ENCODE measurements around the gene GMFB.

The GMFB gene

DNA sequence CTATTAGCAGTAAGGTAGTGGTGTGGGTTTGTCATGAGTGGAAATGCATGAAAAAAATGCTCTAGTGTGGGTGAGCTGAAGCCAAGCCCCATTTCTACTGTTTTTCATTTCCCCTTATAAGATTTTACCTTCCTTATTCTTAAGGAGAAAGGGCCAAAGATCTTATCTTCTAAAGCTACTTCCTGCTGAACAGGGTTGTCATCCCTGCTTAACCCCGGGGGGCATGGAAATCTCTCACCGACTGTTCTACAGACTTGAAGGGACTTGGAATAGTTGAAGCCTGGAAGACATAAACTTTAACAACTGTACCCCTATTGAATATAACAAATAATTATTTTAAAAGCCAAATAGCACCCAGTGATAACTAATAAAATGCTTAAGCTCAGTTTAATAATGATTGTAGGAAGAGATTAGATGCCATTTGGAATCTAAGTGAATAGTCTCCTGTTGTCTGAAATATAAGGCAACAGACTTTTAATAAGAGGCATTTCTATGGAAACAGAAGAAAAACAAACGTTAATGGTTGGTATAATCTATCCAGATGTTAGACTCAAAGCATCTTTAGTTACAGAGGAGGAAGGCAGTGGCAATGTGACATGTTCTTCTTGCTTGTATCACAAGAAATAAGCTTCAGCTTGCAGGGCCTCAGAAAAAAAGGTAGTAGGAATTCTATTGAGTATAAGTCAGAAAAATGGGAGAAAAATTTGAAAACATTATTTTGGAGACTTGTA lies 1.8 kb upstream of the GMFB start:
- no peak for DNase-seq (ENCODE audit: low read depth)

DNA sequence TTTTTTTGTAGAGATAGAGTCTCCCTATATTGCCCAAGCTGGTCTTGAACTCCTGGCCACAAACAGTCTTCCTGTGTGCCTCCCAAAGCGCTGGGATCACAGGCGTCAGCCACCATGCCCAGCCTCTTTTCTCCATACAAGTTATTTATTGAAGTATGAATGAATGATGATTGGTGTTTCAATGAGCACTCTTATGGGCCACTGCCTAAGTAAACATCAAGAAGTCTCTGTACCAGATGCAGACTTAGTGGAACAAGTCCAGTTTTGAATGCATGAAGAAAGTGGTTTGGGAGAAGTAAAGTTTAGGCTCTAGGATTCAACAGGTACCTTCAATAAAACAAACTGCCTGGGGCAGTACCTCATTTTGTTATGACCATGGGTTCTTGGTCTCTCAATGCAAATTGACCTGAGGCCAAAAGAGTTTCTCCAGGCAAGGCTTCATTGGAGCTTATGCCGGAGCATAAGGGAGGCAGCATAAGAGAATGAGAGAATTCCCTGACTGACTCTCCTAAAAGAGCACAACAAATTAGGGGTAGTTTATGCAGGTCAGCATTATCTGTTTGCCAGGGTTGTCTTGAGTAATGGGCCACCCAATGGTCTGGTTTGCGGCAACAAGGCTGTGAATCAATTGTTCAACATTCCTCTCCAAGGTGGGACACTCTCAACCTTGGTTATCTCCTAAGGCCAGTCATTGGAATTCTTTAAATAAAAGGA lies 1.1 kb upstream of the GMFB start:
- DNase-seq (ENCODE audit: low read depth): no peak

DNA sequence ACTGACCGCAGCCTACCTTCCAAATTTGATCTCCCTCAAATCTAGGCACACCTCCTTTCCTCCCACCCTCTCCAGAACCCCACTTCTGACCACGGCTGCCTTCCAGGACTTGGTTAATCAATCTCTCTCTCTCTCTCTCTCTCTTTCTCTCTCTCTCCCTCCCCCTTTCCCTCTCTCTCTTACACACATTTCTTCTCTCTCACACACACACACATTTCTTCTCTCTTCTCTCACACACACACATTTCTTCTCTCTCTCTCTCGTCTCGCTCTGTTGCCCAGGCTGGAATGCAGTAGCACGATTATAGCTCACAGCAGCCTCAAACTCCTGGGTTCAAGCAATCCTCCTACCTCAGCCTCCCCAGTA lies 521 bp upstream of the GMFB start:
- no peak for DNase-seq (ENCODE audit: low read depth)

DNA sequence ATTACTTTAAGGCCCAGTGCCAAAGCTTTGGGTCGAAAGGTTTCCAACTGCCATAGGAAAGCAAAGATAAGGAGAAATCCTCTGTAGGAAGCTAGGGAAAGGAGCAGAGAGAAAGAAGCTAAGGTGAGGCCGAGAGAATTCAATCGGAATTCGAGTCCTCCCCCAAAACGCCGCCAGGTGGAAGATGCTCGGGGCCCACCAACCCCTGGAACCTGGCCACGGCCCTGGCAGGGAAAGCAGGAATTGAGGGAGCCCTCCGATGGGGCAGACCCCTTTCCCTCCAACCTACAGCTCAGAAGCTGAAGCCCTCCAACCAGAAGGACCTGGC lies 498 bp downstream of the GMFB start:
- DNase-seq (ENCODE audit: low read depth): no peak

GRCh38 chr14:54487771-54488170 lies 1.0 kb downstream of the GMFB start:
- no peak for DNase-seq (ENCODE audit: low read depth)

DNA sequence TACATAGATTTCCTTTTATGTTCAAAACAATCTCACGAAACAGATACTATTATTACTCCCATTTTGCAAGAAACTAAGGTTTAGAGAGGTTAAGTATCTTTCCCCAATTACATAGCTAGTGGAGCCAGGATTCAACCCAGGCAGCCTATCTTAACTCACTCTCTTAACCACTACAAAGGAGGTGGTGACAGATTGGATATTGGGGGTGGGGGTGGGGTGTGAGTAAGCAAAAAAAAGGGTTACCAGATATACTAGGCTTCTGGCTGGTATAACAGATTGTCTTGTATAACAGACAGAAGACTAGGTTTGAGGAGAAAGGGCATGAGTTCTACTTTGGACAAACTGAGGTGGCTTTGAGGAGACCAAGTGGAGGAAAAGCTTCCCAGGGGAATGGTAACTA lies 2.1 kb downstream of the GMFB start:
- DNase-seq (ENCODE audit: low read depth): no peak

- no peak for DNase-seq (ENCODE audit: low read depth)
Measured at GRCh38 chr14:54483846-54484245, 4.9 kb downstream of the GMFB start.

GRCh38 chr14:54483073-54483745 lies 5.6 kb downstream of the GMFB start:
- DNase-seq (ENCODE audit: low read depth): no peak

GRCh38 chr14:54481695-54482094 lies 7.1 kb downstream of the GMFB start:
- DNase-seq (ENCODE audit: low read depth): no peak

GRCh38 chr14:54480830-54481562 lies 7.8 kb downstream of the GMFB start:
- DNase-seq (ENCODE audit: low read depth): no peak

DNA sequence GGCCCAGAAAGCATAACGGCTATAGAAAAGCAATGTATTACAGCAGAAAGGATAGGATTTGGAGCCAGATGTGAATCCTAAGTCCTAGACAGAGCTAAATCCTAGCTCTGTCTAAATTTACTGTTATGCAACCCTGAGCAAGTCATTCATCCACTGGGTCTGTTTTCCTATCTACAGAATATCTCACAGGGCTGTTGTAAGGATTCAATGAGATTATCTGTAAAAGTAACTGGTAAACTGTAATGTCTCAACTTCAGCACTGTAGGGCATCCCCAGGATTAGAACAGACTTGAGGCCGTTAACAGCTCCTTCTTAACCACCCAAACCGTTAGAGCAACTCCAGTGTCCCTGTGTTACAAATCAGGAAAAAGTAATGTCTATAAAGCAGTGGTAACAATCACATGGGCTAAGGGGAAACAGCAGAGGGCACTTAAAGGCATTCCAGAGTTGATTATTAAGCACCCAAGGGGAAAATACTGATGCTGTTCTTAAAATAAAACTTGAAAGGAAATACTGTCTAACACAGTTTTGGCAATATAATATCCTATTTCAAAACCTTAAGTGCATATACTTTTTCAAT lies 10.1 kb downstream of the GMFB start:
- DNase-seq (ENCODE audit: low read depth): no peak

- no peak for DNase-seq (ENCODE audit: low read depth)
Measured at GRCh38 chr14:54475911-54476310, 12.9 kb downstream of the GMFB start.

GRCh38 chr14:54475187-54475899 lies 13.4 kb downstream of the GMFB start:
- DNase-seq (ENCODE audit: low read depth): no peak

GRCh38 chr14:54474232-54474793 lies 14.5 kb downstream of the GMFB start:
- DNase-seq (ENCODE audit: low read depth): no peak

GRCh38 chr14:54472315-54472714 lies 16.5 kb downstream of the GMFB start:
- DNase-seq (ENCODE audit: low read depth): no peak

- no peak for DNase-seq (ENCODE audit: low read depth)
Measured at GRCh38 chr14:54471641-54472040, 17.1 kb downstream of the GMFB start.

DNA sequence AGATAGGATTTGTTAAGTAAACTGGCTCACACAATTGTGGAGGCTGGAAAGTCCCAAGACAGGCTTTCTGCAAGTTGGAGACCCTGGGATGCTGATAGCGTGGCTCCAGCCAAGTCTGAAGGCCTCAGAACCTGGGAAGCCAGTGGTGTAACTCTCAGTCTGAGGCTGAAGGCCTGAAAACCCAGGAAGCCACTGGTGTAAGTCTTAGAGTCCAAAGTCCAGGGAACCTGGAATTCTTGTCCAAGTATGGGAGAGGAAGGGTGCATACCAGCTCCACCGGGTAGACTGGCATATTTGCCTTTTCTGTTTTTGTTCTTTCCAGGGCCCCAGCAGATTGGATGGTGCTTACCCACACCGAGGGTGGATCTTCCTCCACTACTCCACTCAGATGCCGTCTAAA lies 18.1 kb downstream of the GMFB start:
- no peak for DNase-seq (ENCODE audit: low read depth)

DNA sequence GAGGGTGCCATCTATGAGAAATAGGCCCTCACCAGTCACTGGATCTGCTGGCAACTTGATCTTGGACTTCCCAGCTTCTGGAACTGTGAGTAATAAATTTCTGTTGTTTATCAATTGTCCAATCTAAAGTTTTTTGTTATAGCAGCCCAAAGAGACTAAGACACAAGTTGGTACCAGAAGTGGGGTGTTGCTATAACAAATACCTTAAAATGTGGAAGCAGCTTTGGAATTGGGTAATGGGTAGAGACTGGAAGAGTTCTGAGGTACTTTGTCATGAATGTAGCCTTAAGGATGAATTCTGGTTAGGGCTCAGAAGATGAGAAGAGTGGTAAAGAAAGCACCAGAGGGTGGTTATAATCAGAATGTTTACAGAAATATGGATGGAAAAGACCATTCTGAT lies 21.5 kb downstream of the GMFB start:
- DNase-seq (ENCODE audit: low read depth): no peak

DNA sequence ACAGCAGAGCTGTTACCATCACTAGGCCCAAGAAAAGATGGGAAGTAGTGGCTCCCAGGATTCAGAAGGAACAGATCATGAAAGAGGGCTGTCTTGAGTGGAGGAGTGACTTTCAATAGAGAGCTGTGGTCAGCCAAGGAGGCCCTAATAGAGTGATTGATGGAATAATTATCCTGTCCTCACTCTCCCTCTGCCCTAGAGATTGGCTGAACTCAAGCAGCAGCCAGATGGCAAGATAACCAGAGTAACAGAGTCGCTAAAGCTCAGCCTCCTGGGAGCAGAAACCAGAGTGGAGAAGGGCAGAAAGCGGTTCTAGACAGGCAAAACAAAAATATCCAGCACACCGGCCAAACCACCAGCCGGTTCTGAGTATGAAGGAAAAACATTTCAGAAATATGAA lies 23.1 kb downstream of the GMFB start:
- no peak for DNase-seq (ENCODE audit: low read depth)

- DNase-seq (ENCODE audit: low read depth): no peak
Measured at GRCh38 chr14:54462048-54462447, 26.7 kb downstream of the GMFB start.

GRCh38 chr14:54459106-54459505 lies 29.7 kb downstream of the GMFB start:
- DNase-seq (ENCODE audit: low read depth): no peak

Data from T-helper 22 cell (primary cell).